Large intestine (tissue), 3 donors: Measurements from ENCODE around the gene BLM. TPM values are rescaled to one million over a fixed set of nuclear protein-coding genes. Genes with fewer than 3 reads are reported as not detected.

Source experiments
- DNase-seq, 2 donors: peaks; one replicate each; pipeline versions ENCODE4 v3.0.0 to v3.0.0-alpha.2; 2013
- H3K27ac ChIP-seq: one replicate; pipeline ENCODE4 v1.5.1; 2013; ENCODE audit warnings: low read length
- H3K27me3 ChIP-seq: 2 replicates; pipeline ENCODE4 v1.6.1; 2013; ENCODE audit warnings: low read length; ENCODE audit not compliant: control insufficient read depth, insufficient read depth
- H3K36me3 ChIP-seq: 2 replicates; pipeline ENCODE4 v1.6.1; 2013; ENCODE audit warnings: low read length; ENCODE audit not compliant: control insufficient read depth, insufficient read depth
- H3K4me1 ChIP-seq: one replicate; pipeline ENCODE4 v1.6.1; 2013; ENCODE audit warnings: low read length; ENCODE audit not compliant: control insufficient read depth, insufficient read depth
- H3K4me3 ChIP-seq: one replicate; pipeline ENCODE4 v1.5.1; 2013; ENCODE audit warnings: low read length
- H3K9me3 ChIP-seq: one replicate; pipeline ENCODE4 v1.6.1; 2013; ENCODE audit warnings: mild to moderate bottlenecking, low read depth, low read length, moderate library complexity; ENCODE audit not compliant: control insufficient read depth
- WGBS: methylation state at CpG from one replicate; pipeline ENCODE4 v1.1.5; 2013; ENCODE audit warnings: low lambda C conversion rate; ENCODE audit not compliant: insufficient coverage; 5-methylcytosine and 5-hydroxymethylcytosine counted together
- polyA plus RNA-seq: library from polyadenylated mRNA; unstranded; fragments of 120-200 nt; gene quantifications from one replicate; pipeline ENCODE4 v1.2.1, GENCODE V29; 2013

The BLM gene
- polyA plus RNA-seq, 1 donor, result 4.2 TPM

DNA sequence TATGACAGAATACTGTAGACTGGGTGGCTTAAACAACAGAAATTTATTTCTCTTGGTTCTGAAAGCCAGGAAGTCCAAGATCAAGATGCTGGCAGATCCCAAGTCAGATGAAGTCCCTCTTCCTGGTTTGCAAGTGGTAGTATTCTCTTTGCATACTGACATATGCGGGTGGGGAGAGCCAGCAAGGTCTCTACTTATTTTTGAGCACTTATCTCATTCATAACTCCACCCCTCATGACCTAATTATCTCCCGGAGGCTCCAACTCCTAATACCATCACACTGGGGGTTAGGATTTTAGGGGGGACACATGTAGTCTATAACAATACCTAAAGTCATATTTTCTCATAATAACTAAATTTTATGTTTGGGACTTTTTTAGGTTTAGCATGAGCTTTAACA lies 65.3 kb downstream of the BLM start:
- no peak for DNase-seq
- no peak overlapping the region for H3K4me3 ChIP-seq
- H3K27ac ChIP-seq, result no peak overlapping the region
- no peaks in the 10 kb centered on the region for H3K27me3 ChIP-seq
- H3K36me3 ChIP-seq, result no peaks in the 10 kb centered on the region
- no peaks in the 10 kb centered on the region for H3K9me3 ChIP-seq
- no peaks in the 10 kb centered on the region for H3K4me1 ChIP-seq
- WGBS, result no CpG with 5 or more reads among the region's 2 CpGs

DNA sequence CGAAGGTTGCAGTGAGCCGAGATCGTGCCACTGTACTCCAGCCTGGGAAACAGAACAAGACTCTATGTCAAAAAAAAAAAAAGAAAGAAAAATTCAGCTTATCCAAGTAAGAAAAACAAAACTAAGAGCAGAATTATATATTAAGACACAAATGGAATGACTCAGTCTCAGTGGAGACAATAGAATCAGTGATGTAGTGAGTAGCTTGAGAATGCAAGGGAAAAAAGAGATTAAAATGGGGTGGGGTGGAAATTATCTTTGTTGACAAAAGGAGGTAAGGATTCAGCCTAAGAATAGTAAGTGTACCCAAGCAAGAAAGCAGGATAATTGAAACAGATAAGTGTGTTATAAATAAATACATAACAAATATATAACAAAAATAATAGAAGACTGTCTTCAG lies 70.7 kb downstream of the BLM start:
- WGBS, result 95% methylated on average over 3 of the region's 3 CpGs
- no peaks in the 10 kb centered on the region for H3K9me3 ChIP-seq
- H3K27me3 ChIP-seq, result no peaks in the 10 kb centered on the region
- H3K4me3 ChIP-seq, result no peak overlapping the region
- H3K27ac ChIP-seq, result no peak overlapping the region
- H3K4me1 ChIP-seq, result no peaks in the 10 kb centered on the region
- no peak for DNase-seq
- H3K36me3 ChIP-seq, result no peaks in the 10 kb centered on the region

GRCh38 chr15:90789462-90789861 lies 72.3 kb downstream of the BLM start:
- peak in 1 of 2 donors; percentile 19 for DNase-seq
- Histone ChIP-seq H3K27ac (no peak overlapping the region), H3K36me3 (no peaks in the 10 kb centered on the region), H3K4me3 (no peak overlapping the region), H3K27me3 (no peaks in the 10 kb centered on the region), H3K9me3 (no peaks in the 10 kb centered on the region), H3K4me1 (no peaks in the 10 kb centered on the region)
- WGBS, result 60% methylated on average over 4 of the region's 5 CpGs

DNA sequence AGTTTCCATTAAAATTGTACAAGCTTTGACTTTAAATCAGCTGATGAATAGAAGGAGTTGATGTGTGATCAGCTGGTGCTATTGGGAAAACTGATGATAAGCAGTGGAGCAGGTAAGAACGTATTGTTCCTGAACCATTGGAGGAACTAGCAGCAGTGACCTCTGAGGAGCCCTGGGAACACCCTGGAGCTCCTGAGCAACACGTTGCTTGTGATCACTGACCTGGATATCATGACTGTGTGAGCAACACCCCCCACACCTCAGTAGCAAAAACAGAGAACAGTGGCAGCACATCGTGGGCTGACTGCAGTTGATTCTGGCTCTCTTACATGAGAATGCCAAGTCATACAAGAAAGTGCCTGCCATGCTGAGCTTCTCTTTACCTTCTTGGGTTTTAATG lies 72.9 kb downstream of the BLM start:
- Histone ChIP-seq H3K4me1 (no peaks in the 10 kb centered on the region), H3K27ac (no peak overlapping the region), H3K27me3 (no peaks in the 10 kb centered on the region), H3K9me3 (no peaks in the 10 kb centered on the region), H3K4me3 (no peak overlapping the region), H3K36me3 (no peaks in the 10 kb centered on the region)
- no CpG with 5 or more reads among the region's 3 CpGs for WGBS
- DNase-seq, result no peak

DNA sequence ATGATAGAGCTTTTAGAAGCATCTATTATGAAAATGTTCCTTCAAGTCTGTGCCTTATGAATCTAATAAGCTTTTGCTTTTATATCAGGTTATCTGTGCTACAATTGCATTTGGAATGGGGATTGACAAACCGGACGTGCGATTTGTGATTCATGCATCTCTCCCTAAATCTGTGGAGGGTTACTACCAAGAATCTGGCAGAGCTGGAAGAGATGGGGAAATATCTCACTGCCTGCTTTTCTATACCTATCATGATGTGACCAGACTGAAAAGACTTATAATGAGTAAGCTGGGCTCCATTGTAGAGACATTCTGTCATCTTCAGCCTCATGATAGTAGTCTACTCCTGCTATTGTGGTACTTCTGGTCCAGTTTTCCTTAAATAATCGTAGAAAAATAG lies 73.4 kb downstream of the BLM start:
- 83% methylated on average over 1 of the region's 4 CpGs for WGBS
- no peaks in the 10 kb centered on the region for H3K4me1 ChIP-seq
- no peaks in the 10 kb centered on the region for H3K9me3 ChIP-seq
- H3K4me3 ChIP-seq, result no peak overlapping the region
- no peaks in the 10 kb centered on the region for H3K27me3 ChIP-seq
- H3K36me3 ChIP-seq, result no peaks in the 10 kb centered on the region
- DNase-seq, result no peak
- H3K27ac ChIP-seq, result no peak overlapping the region

DNA sequence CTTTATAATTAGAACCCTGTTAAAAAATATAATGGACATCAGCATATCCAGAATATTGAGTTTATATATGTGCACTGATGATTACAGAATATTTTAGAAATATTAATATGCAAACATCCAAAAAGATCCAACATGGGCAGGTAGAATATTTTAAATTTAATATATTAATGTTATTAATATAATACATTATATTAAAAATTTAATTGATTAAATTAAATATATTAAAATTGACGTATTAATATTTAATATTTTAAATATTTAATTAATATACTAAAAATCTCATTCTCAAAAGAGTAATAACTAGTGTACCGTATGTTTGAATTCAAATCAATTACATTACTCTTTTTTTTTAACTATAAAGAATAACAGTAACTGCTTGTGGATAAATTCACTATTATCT lies 77.4 kb downstream of the BLM start:
- 93% methylated on average over 2 of the region's 2 CpGs for WGBS
- no peaks in the 10 kb centered on the region for H3K27me3 ChIP-seq
- no peaks in the 10 kb centered on the region for H3K9me3 ChIP-seq
- H3K4me1 ChIP-seq, result no peaks in the 10 kb centered on the region
- no peak for DNase-seq
- H3K4me3 ChIP-seq, result no peak overlapping the region
- H3K27ac ChIP-seq, result no peak overlapping the region
- H3K36me3 ChIP-seq, result no peaks in the 10 kb centered on the region

DNA sequence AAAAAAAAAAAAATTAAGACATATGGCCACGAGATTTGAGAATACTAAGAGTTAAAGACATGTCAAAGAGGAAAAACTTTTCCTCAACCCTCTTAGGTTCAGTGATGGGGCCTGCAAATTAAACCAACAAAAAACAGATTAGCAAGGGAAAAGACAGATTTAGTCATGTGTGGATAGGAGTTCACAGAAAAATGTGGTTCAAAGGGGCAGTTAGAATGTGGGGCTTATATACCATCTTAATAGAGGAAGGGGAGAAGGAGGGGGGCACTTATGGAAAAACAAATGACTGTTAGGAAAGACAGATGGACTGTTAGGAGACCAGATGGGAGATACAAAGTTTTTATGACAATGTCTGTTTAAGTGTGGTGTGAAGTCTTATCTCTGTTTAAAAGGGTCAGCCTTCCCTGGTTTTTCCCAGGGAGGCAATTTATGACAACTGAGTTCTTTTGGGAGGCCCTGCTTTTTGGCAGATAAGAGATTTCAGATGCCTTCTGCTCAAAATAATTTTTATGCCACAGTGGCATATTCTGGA lies 82.6 kb downstream of the BLM start:
- Histone ChIP-seq H3K9me3 (no peaks in the 10 kb centered on the region), H3K27me3 (no peaks in the 10 kb centered on the region), H3K27ac (no peak overlapping the region), H3K36me3 (no peaks in the 10 kb centered on the region), H3K4me3 (no peak overlapping the region), H3K4me1 (no peaks in the 10 kb centered on the region)
- DNase-seq, result no peak
- WGBS, result no CpG with 5 or more reads among the region's 1 CpG

- Histone ChIP-seq H3K36me3 (no peaks in the 10 kb centered on the region), H3K27me3 (no peaks in the 10 kb centered on the region), H3K9me3 (no peaks in the 10 kb centered on the region), H3K4me3 (no peak overlapping the region), H3K4me1 (no peaks in the 10 kb centered on the region), H3K27ac (no peak overlapping the region)
- 100% methylated on average over 2 of the region's 8 CpGs for WGBS
- DNase-seq, result no peak
These were observed 84.7 kb downstream of the BLM start for GRCh38 chr15:90801803-90802202.

GRCh38 chr15:90807074-90807785 lies 90.1 kb downstream of the BLM start:
- H3K4me3 ChIP-seq, result no peak overlapping the region
- no peak overlapping the region for H3K27ac ChIP-seq

DNA sequence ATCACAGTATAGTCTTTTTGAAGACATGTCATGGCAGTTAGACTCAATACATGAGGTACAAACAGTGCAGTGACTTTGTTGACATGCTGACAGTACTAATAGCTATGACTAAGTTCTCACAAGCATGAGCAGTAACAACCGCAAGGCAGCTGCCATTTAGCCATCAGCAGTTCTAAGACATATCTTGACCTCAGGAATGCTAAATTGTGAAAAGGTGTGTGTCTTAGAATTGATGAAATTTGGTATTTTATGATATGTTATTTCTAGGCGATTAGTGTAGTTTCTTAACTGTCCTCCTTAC lies 90.6 kb downstream of the BLM start:
- Histone ChIP-seq H3K27ac (no peak overlapping the region), H3K9me3 (no peaks in the 10 kb centered on the region)
- WGBS, result 100% methylated on average over 1 of the region's 2 CpGs

More at GRCh38 chr15:90807074-90807785, 90.1 kb downstream of the BLM start:
- no peak for DNase-seq
- Histone ChIP-seq H3K9me3 (no peaks in the 10 kb centered on the region), H3K36me3 (peaks cover 3% of the 10 kb centered on the region), H3K4me1 (no peaks in the 10 kb centered on the region), H3K27me3 (no peaks in the 10 kb centered on the region)
- 89% methylated on average over 3 of the region's 8 CpGs for WGBS

More for the DNA sequence above, 90.6 kb downstream of the BLM start:
- peaks cover 3% of the 10 kb centered on the region for H3K36me3 ChIP-seq
- H3K4me1 ChIP-seq, result no peaks in the 10 kb centered on the region
- DNase-seq, result no peak
- no peaks in the 10 kb centered on the region for H3K27me3 ChIP-seq
- no peak overlapping the region for H3K4me3 ChIP-seq
